Vagina (tissue), 2 donors: Measurements from ENCODE around the gene AKT1S1.

Source experiments
- POLR2A ChIP-seq, 2 donors: fragments of 450-650 bp; IDR thresholded peaks; one replicate each; pipeline ENCODE4 v1.6.1; 2017; ENCODE audit warnings: antibody characterized with exemption in 2 of 2, mild to moderate bottlenecking in 2 of 2, moderate library complexity in 2 of 2
- POLR2AphosphoS5 ChIP-seq, 2 donors: sonication (generic); formaldehyde crosslinking; IDR thresholded peaks; one replicate each; pipeline ENCODE4 v1.9.0; 2017; ENCODE audit warnings: antibody characterized with exemption in 2 of 2, mild to moderate bottlenecking in 2 of 2, low read depth in 1 of 2; ENCODE audit not compliant: insufficient read depth in 1 of 2
- TF ChIP-seq, protein P1 (sequence below), 3 experiments: fragments of 450-650 bp in 2 of 3; fragments of 200-600 bp in 1 of 3; sonication (generic) in 1 of 3; IDR thresholded peaks; one replicate each; pipeline ENCODE4 v1.5.1; 2017 to 2019; ENCODE audit warnings: antibody characterized with exemption in 3 of 3, mild to moderate bottlenecking in 2 of 3, moderate library complexity in 2 of 3

GRCh38 chr19:49887665-49888509 lies 10.7 kb upstream of the AKT1S1 start:
- TF ChIP-seq, protein P1, sequence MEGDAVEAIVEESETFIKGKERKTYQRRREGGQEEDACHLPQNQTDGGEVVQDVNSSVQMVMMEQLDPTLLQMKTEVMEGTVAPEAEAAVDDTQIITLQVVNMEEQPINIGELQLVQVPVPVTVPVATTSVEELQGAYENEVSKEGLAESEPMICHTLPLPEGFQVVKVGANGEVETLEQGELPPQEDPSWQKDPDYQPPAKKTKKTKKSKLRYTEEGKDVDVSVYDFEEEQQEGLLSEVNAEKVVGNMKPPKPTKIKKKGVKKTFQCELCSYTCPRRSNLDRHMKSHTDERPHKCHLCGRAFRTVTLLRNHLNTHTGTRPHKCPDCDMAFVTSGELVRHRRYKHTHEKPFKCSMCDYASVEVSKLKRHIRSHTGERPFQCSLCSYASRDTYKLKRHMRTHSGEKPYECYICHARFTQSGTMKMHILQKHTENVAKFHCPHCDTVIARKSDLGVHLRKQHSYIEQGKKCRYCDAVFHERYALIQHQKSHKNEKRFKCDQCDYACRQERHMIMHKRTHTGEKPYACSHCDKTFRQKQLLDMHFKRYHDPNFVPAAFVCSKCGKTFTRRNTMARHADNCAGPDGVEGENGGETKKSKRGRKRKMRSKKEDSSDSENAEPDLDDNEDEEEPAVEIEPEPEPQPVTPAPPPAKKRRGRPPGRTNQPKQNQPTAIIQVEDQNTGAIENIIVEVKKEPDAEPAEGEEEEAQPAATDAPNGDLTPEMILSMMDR (IDR thresholded peaks at IDR 0.05) = no peak
- no peak for TF ChIP-seq POLR2A (IDR thresholded peaks at IDR 0.05)
- no peak for TF ChIP-seq POLR2AphosphoS5 (IDR thresholded peaks at IDR 0.05; ENCODE audit: insufficient read depth in 1 of 2, low read depth in 1 of 2)
